Astrocyte (in vitro differentiated cells and primary cell): Measurements from ENCODE around the gene SUSD3.

Experiments
- CTCF ChIP-seq: IDR thresholded peaks from 2 replicates; pipeline ENCODE4 v1.5.1; 2011; ENCODE audit warnings: low read depth, mild to moderate bottlenecking, inconsistent platforms, low read length, moderate library complexity; ENCODE audit not compliant: insufficient read depth
- EZH2 ChIP-seq: IDR thresholded peaks from 2 replicates; pipeline ENCODE4 v1.6.1; 2012; ENCODE audit warnings: mild to moderate bottlenecking, low read length, inconsistent platforms; ENCODE audit not compliant: insufficient read depth

GRCh38 chr9:93076101-93076791 is 17.7 kb downstream of the SUSD3 start:
- no peak for TF ChIP-seq CTCF
- TF ChIP-seq EZH2, result no peak
